WTC11 (cell line): ENCODE measurements around the gene KIFC1. TPM values are rescaled to one million over a fixed set of nuclear protein-coding genes. Genes with fewer than 3 reads are reported as not detected.
"Not testable (repeated sequence)": the region's sequence is repeated elsewhere in the genome, so short reads cannot be mapped to it uniquely, and the experiment has no call there.

Experiments
- ATAC-seq: fragments of 200-7000 bp; cut with Tn5 transposase; 2 replicates; pipeline ENCODE4 v1.10.0; 2021; ENCODE audit warnings: mild to moderate bottlenecking, moderate library complexity
- CTCF ChIA-PET: fragments of 300-600 bp; sonication (Branson Sonifier 250); formaldehyde crosslinking; loops from one replicate; lab custom pipeline; 2021; ENCODE audit warnings: antibody characterized with exemption; lab: Charles Lee
- POLR2A ChIA-PET: fragments of 350-600 bp; sonication (Branson Sonifier 250); formaldehyde crosslinking; loops from one replicate; lab custom pipeline; 2021; ENCODE audit warnings: antibody characterized with exemption; lab: Charles Lee
- DNase-seq: peaks from one replicate; pipeline ENCODE4 v3.0.0; 2021; ENCODE audit warnings: low spot score
- H3K27ac Mint-ChIP-seq: 2 replicates; pipeline ENCODE4 v1.8.0; 2021; ENCODE audit warnings: mixed read lengths
- H3K27me3 Mint-ChIP-seq: 2 replicates; pipeline ENCODE4 v1.8.0; 2021; ENCODE audit warnings: low read depth, mild to moderate bottlenecking, moderate library complexity, mixed read lengths
- H3K36me3 Mint-ChIP-seq: 2 replicates; pipeline ENCODE4 v1.8.0; 2021; ENCODE audit warnings: mixed read lengths
- H3K4me1 Mint-ChIP-seq: 2 replicates; pipeline ENCODE4 v1.8.0; 2022; ENCODE audit warnings: mixed read lengths
- H3K4me3 Mint-ChIP-seq: 2 replicates; pipeline ENCODE4 v1.8.0; 2021; ENCODE audit warnings: mild to moderate bottlenecking, moderate library complexity, mixed read lengths
- H3K9me3 Mint-ChIP-seq: 2 replicates; pipeline ENCODE4 v1.8.0; 2021; ENCODE audit warnings: mixed read lengths
- ARID4B ChIP-seq: sonication (generic); formaldehyde crosslinking; IDR thresholded peaks from 2 replicates; pipeline ENCODE4 v1.8.0; 2023; ENCODE audit warnings: missing genetic modification reagents, mild to moderate bottlenecking, borderline replicate concordance
- ATF1 ChIP-seq: sonication (generic); formaldehyde crosslinking; IDR thresholded peaks from 2 replicates; pipeline ENCODE4 v1.8.1; 2023; ENCODE audit warnings: mild to moderate bottlenecking, moderate library complexity, missing genetic modification reagents
- CREM ChIP-seq: sonication (generic); formaldehyde crosslinking; IDR thresholded peaks from 2 replicates; pipeline ENCODE4 v1.8.1; 2022; ENCODE audit warnings: mild to moderate bottlenecking, missing genetic modification reagents, moderate library complexity
- E2F4 ChIP-seq: sonication (generic); formaldehyde crosslinking; IDR thresholded peaks from 2 replicates; pipeline ENCODE4 v1.8.1; 2022; ENCODE audit warnings: low read depth, mild to moderate bottlenecking, moderate library complexity, missing genetic modification reagents, borderline replicate concordance
- ETV6 ChIP-seq: sonication (generic); formaldehyde crosslinking; IDR thresholded peaks from 2 replicates; pipeline ENCODE4 v1.8.1; 2022; ENCODE audit warnings: mild to moderate bottlenecking, missing genetic modification reagents
- GTF2I ChIP-seq: fragments of 250-450 bp; sonication (Bioruptor Pico); conservative IDR thresholded peaks from 2 replicates; pipeline ENCODE4 v1.4.0; 2021; ENCODE audit warnings: mild to moderate bottlenecking
- OVOL2 ChIP-seq: fragments of 250-450 bp; sonication (Bioruptor Pico); IDR thresholded peaks from 2 replicates; pipeline ENCODE4 v1.9.0; 2021; ENCODE audit warnings: mild to moderate bottlenecking, borderline replicate concordance
- PRDM15 ChIP-seq: sonication (generic); formaldehyde crosslinking; IDR thresholded peaks from 2 replicates; pipeline ENCODE4 v1.8.0; 2022; ENCODE audit warnings: missing genetic modification reagents
- RORB ChIP-seq: fragments of 250-450 bp; sonication (Bioruptor Pico); IDR thresholded peaks from 2 replicates; pipeline ENCODE4 v1.9.0; 2021; ENCODE audit warnings: mild to moderate bottlenecking
- SMAD4 ChIP-seq: sonication (generic); formaldehyde crosslinking; IDR thresholded peaks from 2 replicates; pipeline ENCODE4 v1.8.0; 2022; ENCODE audit warnings: mild to moderate bottlenecking, missing genetic modification reagents
- SOX15 ChIP-seq: fragments of 250-450 bp; sonication (Bioruptor Pico); IDR thresholded peaks from 2 replicates; pipeline ENCODE4 v1.9.0; 2021; ENCODE audit warnings: mild to moderate bottlenecking
- TCF7 ChIP-seq: sonication (generic); formaldehyde crosslinking; IDR thresholded peaks from 2 replicates; pipeline ENCODE4 v1.8.0; 2022; ENCODE audit warnings: mild to moderate bottlenecking, low read depth, missing genetic modification reagents, moderate library complexity
- ZNF263 ChIP-seq: sonication (generic); formaldehyde crosslinking; IDR thresholded peaks from 2 replicates; pipeline ENCODE4 v1.8.1; 2022; ENCODE audit warnings: low read depth, mild to moderate bottlenecking, moderate library complexity, missing genetic modification reagents
- ZNF423 ChIP-seq: fragments of 250-450 bp; sonication (Bioruptor Pico); IDR thresholded peaks from 2 replicates; pipeline ENCODE4 v2.1.2; 2022; ENCODE audit warnings: mild to moderate bottlenecking, moderate library complexity
- total RNA-seq: library from RNA; stranded (reverse); gene quantifications from 3 replicates; pipeline ENCODE4 v1.2.3, GENCODE V29; 2021
- TF ChIP-seq, protein P1 (sequence below): fragments of 200-600 bp; IDR thresholded peaks from 2 replicates; pipeline ENCODE4 v1.8.0; 2022; ENCODE audit warnings: antibody characterized with exemption
- TF ChIP-seq, protein P2 (sequence below): fragments of 250-450 bp; sonication (Bioruptor Pico); IDR thresholded peaks from 2 replicates; pipeline ENCODE4 v1.9.0; 2021; ENCODE audit warnings: mild to moderate bottlenecking

Gene KIFC1
- total RNA-seq, 1 experiment from 2014 or later, result 97.3 TPM

- Mint-ChIP-seq H3K9me3 (no peaks in the 10 kb centered on the region), H3K36me3 (no peaks in the 10 kb centered on the region), H3K27me3 (peaks cover 3% of the 10 kb centered on the region; the same call in 1 of the 2 replicates), H3K4me3 (peak overlapping the region; percentile 26), H3K4me1 (peaks cover 18% of the 10 kb centered on the region), H3K27ac (peak overlapping the region; percentile 21)
- POLR2A ChIA-PET, result interaction anchor here (1.0 to 1.1 kb wide), 2 partner anchors 28 to 55 kb away, joined by 3 read pairs; partner anchors contain the start of genes PFDN6 and ZBTB22
- peak; percentile 47 for DNase-seq
- TF ChIP-seq TCF7 (CRISPR knock-in tag), result no peak
- TF ChIP-seq, protein P1, sequence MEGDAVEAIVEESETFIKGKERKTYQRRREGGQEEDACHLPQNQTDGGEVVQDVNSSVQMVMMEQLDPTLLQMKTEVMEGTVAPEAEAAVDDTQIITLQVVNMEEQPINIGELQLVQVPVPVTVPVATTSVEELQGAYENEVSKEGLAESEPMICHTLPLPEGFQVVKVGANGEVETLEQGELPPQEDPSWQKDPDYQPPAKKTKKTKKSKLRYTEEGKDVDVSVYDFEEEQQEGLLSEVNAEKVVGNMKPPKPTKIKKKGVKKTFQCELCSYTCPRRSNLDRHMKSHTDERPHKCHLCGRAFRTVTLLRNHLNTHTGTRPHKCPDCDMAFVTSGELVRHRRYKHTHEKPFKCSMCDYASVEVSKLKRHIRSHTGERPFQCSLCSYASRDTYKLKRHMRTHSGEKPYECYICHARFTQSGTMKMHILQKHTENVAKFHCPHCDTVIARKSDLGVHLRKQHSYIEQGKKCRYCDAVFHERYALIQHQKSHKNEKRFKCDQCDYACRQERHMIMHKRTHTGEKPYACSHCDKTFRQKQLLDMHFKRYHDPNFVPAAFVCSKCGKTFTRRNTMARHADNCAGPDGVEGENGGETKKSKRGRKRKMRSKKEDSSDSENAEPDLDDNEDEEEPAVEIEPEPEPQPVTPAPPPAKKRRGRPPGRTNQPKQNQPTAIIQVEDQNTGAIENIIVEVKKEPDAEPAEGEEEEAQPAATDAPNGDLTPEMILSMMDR, result peak; percentile 43
- peak; percentile 56 for ATAC-seq
- CTCF ChIA-PET, result interaction anchor here (0.6 to 3.3 kb wide), 29 partner anchors 10 to 467 kb away, joined by 3 to 20 read pairs (median 4); partner anchors contain the start of genes B3GALT4, RGL2 and ZBTB22
Measured at GRCh38 chr6:33344701-33345697, 46.6 kb upstream of the KIFC1 start.

DNA sequence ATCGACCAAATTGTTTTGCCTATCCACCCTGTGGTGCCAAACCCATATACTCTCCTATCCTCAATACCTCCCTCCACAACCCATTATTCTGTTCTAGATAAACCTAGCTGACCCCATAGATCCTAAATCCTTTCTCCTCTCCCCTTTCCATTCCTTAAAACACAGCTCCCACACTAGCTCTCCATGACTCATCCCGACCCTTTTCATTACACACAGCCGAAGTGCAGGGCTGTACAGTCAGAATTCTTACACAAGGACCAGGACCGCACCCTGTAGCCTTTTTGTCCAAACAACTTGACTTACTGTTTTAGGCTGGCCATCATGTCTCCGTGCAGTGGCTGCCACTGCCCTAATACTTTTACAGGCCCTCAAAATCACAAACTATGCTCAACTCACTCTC is 44.7 kb upstream of the KIFC1 start:
- H3K27me3 Mint-ChIP-seq, POLR2A ChIA-PET, ATAC-seq, H3K27ac Mint-ChIP-seq, H3K4me3 Mint-ChIP-seq, DNase-seq, H3K36me3 Mint-ChIP-seq, H3K9me3 Mint-ChIP-seq: not testable (repeated sequence)
- H3K4me1 Mint-ChIP-seq, result peaks cover 20% of the 10 kb centered on the region
- CTCF ChIA-PET, result interaction anchor here (3.3 kb wide), 1 partner anchor 18 kb away, joined by 20 read pairs; no protein-coding TSS in a partner anchor

GRCh38 chr6:33347816-33348215 is 43.8 kb upstream of the KIFC1 start:
- Mint-ChIP-seq H3K27ac (no peak overlapping the region), H3K4me1 (peaks cover 20% of the 10 kb centered on the region), H3K9me3 (no peaks in the 10 kb centered on the region), H3K36me3 (no peaks in the 10 kb centered on the region), H3K27me3 (peaks cover 3% of the 10 kb centered on the region; the same call in 1 of the 2 replicates), H3K4me3 (no peak overlapping the region)
- ATAC-seq (no peak), DNase-seq (no peak)
- CTCF ChIA-PET, result no interaction called here
- POLR2A ChIA-PET, result no interaction called here
- TF ChIP-seq PRDM15 (CRISPR knock-in tag) (no peak), SOX15 (no peak), SMAD4 (no peak), OVOL2 (CRISPR knock-in tag) (no peak), TCF7 (CRISPR knock-in tag) (no peak), CREM (CRISPR knock-in tag) (no peak), E2F4 (CRISPR knock-in tag) (no peak), ATF1 (CRISPR knock-in tag) (no peak), ZNF263 (no peak), ZNF423 (CRISPR knock-in tag) (no peak), ARID4B (CRISPR knock-in tag) (no peak), RORB (CRISPR knock-in tag) (no peak), GTF2I (no peak), ETV6 (no peak)
- TF ChIP-seq, protein P2, sequence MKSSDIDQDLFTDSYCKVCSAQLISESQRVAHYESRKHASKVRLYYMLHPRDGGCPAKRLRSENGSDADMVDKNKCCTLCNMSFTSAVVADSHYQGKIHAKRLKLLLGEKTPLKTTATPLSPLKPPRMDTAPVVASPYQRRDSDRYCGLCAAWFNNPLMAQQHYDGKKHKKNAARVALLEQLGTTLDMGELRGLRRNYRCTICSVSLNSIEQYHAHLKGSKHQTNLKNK (CRISPR knock-in tag), result no peak

DNA sequence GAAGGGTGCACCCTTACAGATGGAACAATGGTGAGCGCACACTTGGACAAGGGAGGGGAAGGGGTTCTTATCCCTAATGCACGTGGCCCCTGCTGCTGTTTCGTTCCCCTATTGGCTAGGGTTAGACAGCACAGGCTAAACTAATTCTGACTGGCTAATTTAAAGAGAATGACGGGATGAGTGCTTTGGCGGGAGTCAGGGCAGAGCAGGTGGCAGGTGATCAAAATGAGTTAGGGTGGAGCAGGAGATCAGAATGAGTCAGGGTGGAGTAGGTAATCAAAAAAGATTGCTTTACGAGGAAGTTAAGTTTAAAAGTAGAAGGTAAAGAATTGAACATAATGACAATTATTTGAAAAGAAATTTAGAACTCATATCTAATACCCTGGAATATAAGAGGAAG is 35.8 kb upstream of the KIFC1 start:
- not testable (repeated sequence) for DNase-seq, H3K27me3 Mint-ChIP-seq, H3K27ac Mint-ChIP-seq, H3K4me3 Mint-ChIP-seq, H3K9me3 Mint-ChIP-seq, ATAC-seq, H3K36me3 Mint-ChIP-seq
- peaks cover 26% of the 10 kb centered on the region for H3K4me1 Mint-ChIP-seq
- ChIA-PET CTCF (interaction anchor here (0.6 to 2.9 kb wide), 2 partner anchors 11 to 38 kb away, joined by 4 to 11 read pairs; no protein-coding TSS in a partner anchor), POLR2A (interaction anchor here (1.0 kb wide), 1 partner anchor 9 kb away, joined by 4 read pairs; no protein-coding TSS in a partner anchor)
